ENCODE measurements around the gene ABCC11. TPM values are rescaled to one million over a fixed set of nuclear protein-coding genes. Genes with fewer than 3 reads are reported as not detected.

The ABCC11 gene
- total RNA-seq, 2 donors from 2014 or later: not detected

DNA sequence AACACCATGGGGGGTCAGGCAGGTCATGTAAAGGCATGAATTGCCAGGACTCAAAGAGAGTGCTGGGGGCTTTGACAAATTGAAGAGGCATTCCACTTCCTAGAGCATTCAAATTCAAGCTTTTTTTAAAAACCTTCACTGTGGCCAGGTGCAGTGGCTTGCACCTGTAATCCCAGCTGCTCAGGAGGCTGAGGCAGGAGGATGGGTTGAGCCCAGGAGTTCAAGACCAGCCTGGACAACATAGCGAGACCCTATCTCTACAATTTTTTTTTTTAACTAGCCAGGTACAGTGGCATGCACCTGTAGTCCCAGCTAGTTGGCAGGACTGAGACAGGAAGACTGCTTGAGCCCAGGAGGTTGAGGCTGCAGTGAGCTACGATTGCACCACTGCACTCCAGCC, 108.8 kb downstream of the ABCC11 start:
- Mint-ChIP-seq H3K36me3 (ENCODE audit: low read depth) (peaks cover 2% of the 10 kb centered on the region), H3K4me1 (no peaks in the 10 kb centered on the region), H3K4me3 (no peak overlapping the region), H3K27ac (no peak overlapping the region), H3K27me3 (peaks cover 28% of the 10 kb centered on the region)
- H3K9me3 ChIP-seq (ENCODE audit: control insufficient read depth, low read length, poor library complexity, severe bottlenecking): no peaks in the 10 kb centered on the region
- DNase-seq (no peak), ATAC-seq (no peak)

DNA sequence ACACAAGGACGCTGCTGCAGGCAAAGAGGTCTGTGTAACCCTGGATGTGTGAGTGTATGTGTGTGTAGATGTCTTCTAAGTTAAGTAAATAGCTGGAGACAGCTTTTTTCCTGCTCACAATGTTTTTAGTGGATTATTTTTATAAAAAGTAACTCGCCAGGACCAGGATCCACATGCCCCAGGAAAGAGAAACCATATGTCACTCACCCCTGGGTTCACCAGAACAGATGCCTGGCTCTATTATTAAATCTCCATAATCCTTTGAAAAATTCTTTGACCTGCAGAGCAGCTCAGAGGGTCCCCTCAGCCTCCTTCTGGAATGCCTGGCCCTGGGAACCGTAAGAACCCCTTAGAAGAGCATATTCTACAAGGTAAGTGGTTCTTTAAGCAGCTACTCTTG, 109.5 kb downstream of the ABCC11 start:
- DNase-seq (no peak), ATAC-seq (no peak)

DNA sequence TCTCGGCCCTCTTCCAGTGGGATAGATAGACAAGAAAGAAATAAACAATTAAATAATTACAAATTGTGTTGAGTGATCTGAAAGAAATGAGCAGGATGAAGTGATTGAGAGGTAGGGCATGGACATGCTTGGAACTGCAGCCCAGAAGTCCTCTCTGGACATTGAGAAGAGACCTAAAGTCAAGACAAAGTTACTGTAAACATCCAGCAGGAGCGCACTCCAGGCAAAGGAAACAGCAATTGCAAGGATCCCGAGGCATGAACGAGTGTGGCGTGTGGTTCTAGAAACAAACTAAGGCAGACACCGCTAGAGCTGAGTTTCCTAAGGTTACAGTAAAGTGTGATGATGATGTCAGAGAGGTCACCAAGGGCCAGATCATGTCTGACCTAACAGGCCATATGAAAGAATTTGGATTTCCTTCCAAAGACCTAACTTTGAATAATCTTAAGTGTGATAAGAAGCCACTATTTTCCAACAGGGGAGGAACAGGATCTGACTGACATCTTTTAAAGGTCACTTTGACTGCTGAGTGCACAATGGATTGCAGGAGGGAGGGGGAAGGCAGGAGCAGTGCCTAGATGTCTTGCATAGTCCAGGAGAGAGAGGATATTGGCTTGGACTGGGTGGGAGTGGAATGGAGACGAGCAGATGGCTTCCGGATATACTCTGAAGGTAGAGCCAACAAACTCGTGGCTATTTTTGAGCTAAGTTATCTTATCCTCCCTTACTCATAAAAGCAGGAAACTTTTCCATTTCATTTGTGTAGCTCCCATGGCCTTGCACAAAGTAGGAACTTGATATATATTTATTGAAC, 110.6 kb downstream of the ABCC11 start:
- no peak for ATAC-seq
- Mint-ChIP-seq H3K4me3 (no peak overlapping the region), H3K27me3 (peaks cover 22% of the 10 kb centered on the region), H3K36me3 (ENCODE audit: low read depth) (peaks cover 2% of the 10 kb centered on the region), H3K27ac (no peak overlapping the region), H3K4me1 (no peaks in the 10 kb centered on the region)
- no peak for DNase-seq
- no peaks in the 10 kb centered on the region for H3K9me3 ChIP-seq (ENCODE audit: control insufficient read depth, low read length, poor library complexity, severe bottlenecking)

More for the DNA sequence above, 109.5 kb downstream of the ABCC11 start:
- Mint-ChIP-seq H3K4me1 (no peaks in the 10 kb centered on the region), H3K27me3 (peaks cover 28% of the 10 kb centered on the region), H3K4me3 (no peak overlapping the region), H3K36me3 (ENCODE audit: low read depth) (peaks cover 2% of the 10 kb centered on the region), H3K27ac (no peak overlapping the region)
- no peaks in the 10 kb centered on the region for H3K9me3 ChIP-seq (ENCODE audit: control insufficient read depth, low read length, poor library complexity, severe bottlenecking)

DNA sequence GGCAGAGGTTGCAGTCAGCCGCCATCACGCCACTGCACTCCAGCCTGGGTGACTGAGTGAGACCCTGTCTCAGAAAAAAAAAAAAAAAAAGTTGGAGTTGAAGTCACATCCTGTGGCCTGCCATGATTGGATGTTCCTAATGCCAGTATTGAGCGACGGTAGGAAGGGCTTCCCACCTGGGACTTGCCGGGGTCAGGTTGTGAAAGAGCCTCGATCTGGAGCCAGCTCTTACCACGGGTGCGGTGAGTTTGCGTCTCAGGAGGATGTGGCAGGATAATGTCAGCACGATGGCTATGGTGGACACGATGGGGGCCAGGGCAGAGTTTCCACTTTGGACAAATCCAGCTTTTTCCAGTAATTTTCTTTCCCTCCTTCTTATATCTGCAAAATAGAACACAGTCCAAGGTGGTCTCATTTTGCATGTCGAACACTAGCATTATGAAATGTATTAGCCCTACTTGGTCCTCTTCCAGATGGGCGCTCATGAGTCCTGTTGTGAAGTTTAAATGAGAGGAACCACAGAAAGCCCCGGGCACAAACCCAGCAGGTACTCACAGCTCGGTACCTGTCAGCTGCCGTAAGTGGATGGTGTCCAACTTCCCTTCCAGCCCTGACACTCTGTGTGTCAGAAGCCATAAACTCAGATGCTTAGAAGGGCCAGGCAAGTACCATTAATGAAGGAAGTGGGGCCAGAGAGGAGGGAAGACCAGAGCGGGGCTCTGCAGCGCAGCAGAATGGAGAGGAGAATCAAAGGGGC, 113.7 kb downstream of the ABCC11 start:
- H3K36me3 Mint-ChIP-seq (ENCODE audit: low read depth): peaks cover 2% of the 10 kb centered on the region
- no peaks in the 10 kb centered on the region for H3K4me1 Mint-ChIP-seq
- ATAC-seq (no peak), DNase-seq (no peak)
- H3K27ac Mint-ChIP-seq: no peak overlapping the region
- H3K27me3 Mint-ChIP-seq: peaks cover 35% of the 10 kb centered on the region
- no peak overlapping the region for H3K4me3 Mint-ChIP-seq
- no peaks in the 10 kb centered on the region for H3K9me3 ChIP-seq (ENCODE audit: control insufficient read depth, low read length, poor library complexity, severe bottlenecking)

DNA sequence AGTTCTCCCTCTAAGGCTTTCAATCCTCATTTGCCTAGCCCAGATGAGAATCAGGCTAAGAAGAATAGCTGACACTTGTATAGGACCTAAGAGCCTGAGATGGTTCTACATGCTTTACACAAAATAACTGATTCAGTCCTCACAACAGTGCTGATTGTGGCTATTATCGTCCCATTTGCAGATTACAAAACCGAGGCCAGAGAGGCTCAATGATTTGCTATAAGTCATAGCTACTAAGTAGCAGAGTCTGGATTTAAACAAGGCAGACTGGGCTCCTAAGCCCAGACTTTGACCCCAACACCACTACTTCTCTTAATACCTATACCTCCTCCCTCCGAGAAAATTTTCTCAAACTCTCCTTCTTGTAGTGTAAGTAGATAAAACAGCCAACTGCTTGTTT, 114.6 kb downstream of the ABCC11 start:
- no peak overlapping the region for H3K4me3 Mint-ChIP-seq
- ATAC-seq: no peak

DNA sequence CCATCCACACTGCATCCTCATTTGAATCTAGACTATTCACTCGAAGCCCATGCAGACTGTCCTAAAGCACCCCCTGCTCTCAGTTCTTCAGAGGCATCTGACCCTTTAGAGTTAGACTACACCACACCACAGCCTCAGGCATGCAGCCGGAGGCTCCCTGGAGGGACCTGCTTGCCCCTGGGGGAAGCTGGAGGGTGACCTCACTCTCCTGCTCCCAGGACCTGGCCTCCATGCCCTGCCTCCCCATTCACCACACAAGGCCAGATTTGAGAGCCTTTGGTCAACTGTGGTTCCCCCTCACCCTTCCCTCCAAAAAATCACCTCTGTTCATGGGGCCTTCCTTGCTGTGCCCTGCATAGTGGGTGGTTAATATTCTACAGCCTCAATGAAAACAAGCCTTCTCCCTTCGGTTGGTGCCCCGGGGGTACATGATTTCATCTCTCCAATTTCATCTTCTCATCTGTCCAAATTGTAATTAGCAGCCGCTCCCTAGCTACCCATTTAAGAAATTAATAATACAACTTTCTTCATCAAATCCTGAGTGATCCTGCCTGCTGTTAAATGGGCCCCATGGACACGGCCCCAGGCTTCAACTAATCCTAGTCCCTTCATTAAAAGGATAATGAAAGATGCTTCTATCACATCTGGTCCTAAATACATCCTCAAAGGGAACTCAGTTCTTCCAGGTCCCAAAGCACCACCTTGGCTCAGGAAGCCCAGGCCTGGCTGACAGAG, 116.0 kb downstream of the ABCC11 start:
- peaks cover 29% of the 10 kb centered on the region for H3K27me3 Mint-ChIP-seq
- peaks cover 2% of the 10 kb centered on the region for H3K36me3 Mint-ChIP-seq (ENCODE audit: low read depth)
- H3K4me1 Mint-ChIP-seq: no peaks in the 10 kb centered on the region
- H3K4me3 Mint-ChIP-seq: no peak overlapping the region
- DNase-seq (no peak), ATAC-seq (no peak)
- H3K27ac Mint-ChIP-seq: no peak overlapping the region
- H3K9me3 ChIP-seq (ENCODE audit: control insufficient read depth, low read length, poor library complexity, severe bottlenecking): no peaks in the 10 kb centered on the region

More for the DNA sequence above, 114.6 kb downstream of the ABCC11 start:
- H3K4me1 Mint-ChIP-seq: no peaks in the 10 kb centered on the region
- DNase-seq: no peak
- H3K36me3 Mint-ChIP-seq (ENCODE audit: low read depth): peaks cover 2% of the 10 kb centered on the region
- H3K9me3 ChIP-seq (ENCODE audit: control insufficient read depth, low read length, poor library complexity, severe bottlenecking): no peaks in the 10 kb centered on the region
- H3K27ac Mint-ChIP-seq: no peak overlapping the region
- H3K27me3 Mint-ChIP-seq: peaks cover 35% of the 10 kb centered on the region

DNA sequence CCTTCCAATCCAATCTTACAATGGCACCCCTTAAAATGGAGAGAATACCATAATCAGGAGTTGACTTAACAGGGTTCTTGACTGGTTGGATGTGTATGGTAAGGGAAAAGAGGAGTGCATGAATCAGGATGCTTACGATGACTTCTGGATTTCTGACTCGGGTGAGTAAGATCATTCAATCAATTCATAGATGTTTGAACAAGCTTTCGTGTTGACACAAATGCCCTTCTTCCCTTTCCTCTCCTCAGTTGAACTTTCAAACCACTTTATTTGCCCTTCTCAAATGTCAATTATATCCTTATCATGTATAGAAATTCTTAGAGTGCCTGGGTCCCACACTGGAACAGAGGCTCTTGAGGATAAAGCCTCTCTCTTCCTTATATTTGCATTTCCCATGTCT, 117.4 kb downstream of the ABCC11 start:
- no peaks in the 10 kb centered on the region for H3K36me3 Mint-ChIP-seq (ENCODE audit: low read depth)
- H3K4me3 Mint-ChIP-seq: no peak overlapping the region

DNA sequence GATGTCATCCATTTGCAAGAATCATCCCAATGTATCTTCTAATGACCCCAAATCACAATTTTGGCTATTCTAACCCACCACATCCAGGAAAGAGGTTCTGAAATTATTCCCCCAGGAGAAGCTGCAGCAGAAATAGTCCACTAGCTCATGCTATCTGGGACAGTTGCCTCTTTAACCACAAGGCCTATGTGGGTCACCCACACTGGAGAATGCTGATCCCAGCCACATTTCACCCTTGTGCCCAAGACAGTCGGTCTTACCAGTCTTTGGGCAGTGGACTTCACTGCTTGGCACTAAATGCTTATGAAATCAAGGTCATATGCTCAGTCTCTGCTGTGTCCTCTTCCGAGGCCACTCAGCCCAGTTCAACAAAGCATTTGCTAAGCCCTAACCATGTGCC, 118.6 kb downstream of the ABCC11 start:
- DNase-seq (no peak), ATAC-seq (no peak)
- H3K36me3 Mint-ChIP-seq (ENCODE audit: low read depth): no peaks in the 10 kb centered on the region
- H3K4me3 Mint-ChIP-seq: no peak overlapping the region
- H3K27ac Mint-ChIP-seq: no peak overlapping the region
- no peaks in the 10 kb centered on the region for H3K4me1 Mint-ChIP-seq
- H3K27me3 Mint-ChIP-seq: peaks cover 32% of the 10 kb centered on the region
- no peaks in the 10 kb centered on the region for H3K9me3 ChIP-seq (ENCODE audit: control insufficient read depth, low read length, poor library complexity, severe bottlenecking)

More for the DNA sequence above, 117.4 kb downstream of the ABCC11 start:
- no peaks in the 10 kb centered on the region for H3K9me3 ChIP-seq (ENCODE audit: control insufficient read depth, low read length, poor library complexity, severe bottlenecking)
- DNase-seq (no peak), ATAC-seq (no peak)
- Mint-ChIP-seq H3K4me1 (no peaks in the 10 kb centered on the region), H3K27me3 (peaks cover 24% of the 10 kb centered on the region), H3K27ac (no peak overlapping the region)

DNA sequence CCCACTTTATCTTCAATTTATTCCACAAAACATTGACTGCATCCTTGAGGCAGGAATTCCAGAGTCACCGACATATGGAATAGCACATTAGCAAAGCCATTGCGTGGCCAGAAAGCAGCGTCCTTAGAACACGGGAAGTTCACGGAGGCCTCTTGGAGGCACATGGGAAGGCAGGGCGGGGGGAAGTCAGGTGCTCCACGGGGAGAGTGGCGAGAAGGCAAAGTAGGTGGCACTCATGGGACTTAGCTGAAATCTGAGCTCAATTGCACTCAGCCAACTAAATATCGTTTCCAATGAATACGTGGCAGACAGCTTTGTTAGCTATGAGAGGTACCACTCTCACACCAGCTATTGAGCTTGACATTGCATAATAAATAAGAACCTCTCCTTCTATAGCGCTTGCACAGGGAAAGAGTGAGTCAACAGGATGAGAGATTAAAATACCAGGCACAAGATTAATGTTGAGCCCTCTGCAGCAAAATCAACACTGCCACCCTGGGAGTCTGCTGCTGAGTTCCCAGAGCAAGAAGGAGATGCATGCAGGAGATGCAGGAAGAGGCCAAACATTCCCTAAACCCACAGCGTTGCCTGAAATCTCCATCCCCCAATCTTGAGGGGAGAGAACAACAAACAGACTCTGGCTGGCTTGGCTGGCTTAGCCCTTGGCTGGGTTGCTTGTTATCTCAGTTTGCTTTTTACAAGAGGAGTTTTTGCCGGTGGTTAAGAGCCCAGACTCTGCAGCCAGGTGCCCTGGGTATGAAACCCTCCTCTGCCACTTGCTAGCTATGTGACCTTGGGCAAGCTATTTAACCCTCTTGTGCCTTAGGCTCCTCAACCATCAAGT, 120.3 kb downstream of the ABCC11 start:
- ATAC-seq (no peak), DNase-seq (no peak)
- no peak overlapping the region for H3K27ac Mint-ChIP-seq
- peaks cover 37% of the 10 kb centered on the region for H3K27me3 Mint-ChIP-seq
- H3K9me3 ChIP-seq (ENCODE audit: control insufficient read depth, low read length, poor library complexity, severe bottlenecking): no peaks in the 10 kb centered on the region
- no peak overlapping the region for H3K4me3 Mint-ChIP-seq
- no peaks in the 10 kb centered on the region for H3K4me1 Mint-ChIP-seq
- no peaks in the 10 kb centered on the region for H3K36me3 Mint-ChIP-seq (ENCODE audit: low read depth)

DNA sequence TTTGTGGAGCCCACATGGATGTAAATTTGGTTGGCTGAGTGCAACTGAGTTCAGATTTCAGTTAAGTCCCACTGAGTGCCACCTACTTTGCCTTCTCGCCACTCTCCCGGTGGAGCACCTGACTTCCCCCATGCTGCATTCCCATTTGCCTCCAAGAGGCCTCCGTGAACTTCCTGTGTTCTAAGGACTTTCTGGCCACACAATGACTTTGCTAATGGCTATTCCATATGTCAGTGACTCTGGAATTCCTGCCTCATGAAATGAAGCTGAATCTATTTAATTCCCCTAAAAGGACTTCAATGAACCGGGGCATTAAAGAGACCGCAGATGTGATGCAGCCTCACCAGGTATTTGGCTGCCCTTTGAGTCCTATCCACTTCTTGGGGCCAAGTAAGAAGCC, 121.5 kb downstream of the ABCC11 start:
- peaks cover 29% of the 10 kb centered on the region for H3K27me3 Mint-ChIP-seq
- no peak for DNase-seq
- H3K4me1 Mint-ChIP-seq: no peaks in the 10 kb centered on the region
- H3K36me3 Mint-ChIP-seq (ENCODE audit: low read depth): no peaks in the 10 kb centered on the region
- no peak overlapping the region for H3K4me3 Mint-ChIP-seq
- ATAC-seq: no peak
- H3K9me3 ChIP-seq (ENCODE audit: control insufficient read depth, low read length, poor library complexity, severe bottlenecking): no peaks in the 10 kb centered on the region
- H3K27ac Mint-ChIP-seq: no peak overlapping the region

DNA sequence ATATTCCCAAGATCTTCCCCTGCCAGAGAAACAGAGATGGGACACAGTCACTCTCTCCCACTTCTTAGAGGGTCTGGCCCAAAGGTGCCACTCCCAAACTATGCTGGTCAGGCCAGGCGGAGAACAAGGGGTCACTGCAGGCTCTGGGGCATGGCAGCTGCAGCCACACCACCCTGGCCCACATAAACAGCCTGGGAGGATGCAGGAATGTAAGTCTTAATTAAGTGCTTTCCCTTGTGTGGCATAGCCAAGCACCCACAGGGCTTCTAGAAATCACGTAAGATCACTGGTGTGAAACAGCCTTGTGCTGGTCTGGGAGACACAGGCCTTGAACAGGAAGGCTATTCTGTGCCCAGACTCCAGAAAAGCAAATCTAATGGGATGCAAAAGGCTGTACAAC, 123.1 kb downstream of the ABCC11 start:
- H3K36me3 Mint-ChIP-seq (ENCODE audit: low read depth): no peaks in the 10 kb centered on the region
- no peak overlapping the region for H3K27ac Mint-ChIP-seq
- no peaks in the 10 kb centered on the region for H3K4me1 Mint-ChIP-seq
- H3K9me3 ChIP-seq (ENCODE audit: control insufficient read depth, low read length, poor library complexity, severe bottlenecking): no peaks in the 10 kb centered on the region
- DNase-seq: no peak
- ATAC-seq: no peak
- H3K27me3 Mint-ChIP-seq: peaks cover 19% of the 10 kb centered on the region
- no peak overlapping the region for H3K4me3 Mint-ChIP-seq

DNA sequence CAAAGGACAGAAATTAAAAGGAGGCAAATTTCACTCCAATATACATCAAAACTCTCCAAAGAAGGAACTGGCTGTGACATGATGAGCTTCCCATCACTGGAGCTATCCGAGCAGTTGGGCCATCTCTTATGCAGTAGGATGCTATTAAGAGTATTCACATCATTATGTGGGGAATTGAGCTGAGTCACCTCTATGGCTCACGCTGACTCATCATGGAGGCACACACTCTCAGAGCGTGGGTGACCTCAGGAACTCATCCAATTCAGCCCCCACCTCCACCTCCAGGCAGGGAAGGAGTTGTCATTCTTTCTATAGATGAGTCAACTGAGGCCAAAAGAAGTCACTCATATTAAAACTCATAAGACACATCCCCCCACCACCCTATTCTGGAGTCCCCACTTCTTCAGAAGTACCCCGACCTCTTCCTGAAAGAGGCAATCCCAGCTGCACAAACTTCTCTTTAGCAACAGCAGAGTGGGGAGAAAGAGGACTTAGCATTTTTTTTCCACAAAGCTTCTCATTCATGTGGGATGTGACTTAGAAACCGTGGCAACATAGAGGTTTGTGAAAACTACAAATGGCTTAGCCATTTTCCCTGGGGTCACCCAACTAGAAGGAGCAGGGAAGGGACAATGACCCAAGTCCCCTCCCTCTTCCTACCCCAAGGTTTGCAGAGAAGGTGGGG, 124.1 kb downstream of the ABCC11 start:
- no peak overlapping the region for H3K4me3 Mint-ChIP-seq
- H3K27ac Mint-ChIP-seq: no peak overlapping the region
- no peaks in the 10 kb centered on the region for H3K36me3 Mint-ChIP-seq (ENCODE audit: low read depth)
- H3K9me3 ChIP-seq (ENCODE audit: control insufficient read depth, low read length, poor library complexity, severe bottlenecking): no peaks in the 10 kb centered on the region
- H3K27me3 Mint-ChIP-seq: peaks cover 23% of the 10 kb centered on the region
- peaks cover 3% of the 10 kb centered on the region for H3K4me1 Mint-ChIP-seq
- no peak for ATAC-seq
- no peak for DNase-seq
